Ishikawa (cell line): ENCODE results near the gene DGKI.

Experiments
- CEBPB ChIP-seq: IDR thresholded peaks from 2 replicates; pipeline ENCODE4 v1.6.1; 2012
- CREB1 ChIP-seq: IDR thresholded peaks from 2 replicates; pipeline ENCODE4 v1.6.1; 2012; ENCODE audit warnings: low read depth
- EGR1 ChIP-seq: IDR thresholded peaks from 2 replicates; pipeline ENCODE4 v1.6.1; 2012
- EP300 ChIP-seq: IDR thresholded peaks from 2 replicates; pipeline ENCODE4 v1.6.1; 2012; ENCODE audit warnings: borderline replicate concordance
- FOXM1 ChIP-seq: IDR thresholded peaks from 2 replicates; pipeline ENCODE4 v1.6.1; 2012; ENCODE audit warnings: low read depth, borderline replicate concordance
- MAX ChIP-seq: IDR thresholded peaks from 2 replicates; pipeline ENCODE4 v1.6.1; 2012
- NFIC ChIP-seq: IDR thresholded peaks from 2 replicates; pipeline ENCODE4 v1.6.1; 2012
- RAD21 ChIP-seq: IDR thresholded peaks from 2 replicates; pipeline ENCODE4 v1.6.1; 2012; ENCODE audit warnings: low read depth
- TAF1 ChIP-seq: IDR thresholded peaks from 2 replicates; pipeline ENCODE4 v1.6.1; 2012; ENCODE audit warnings: low read depth, mild to moderate bottlenecking
- TCF12 ChIP-seq: IDR thresholded peaks from 2 replicates; pipeline ENCODE4 v1.6.1; 2012; ENCODE audit warnings: low read depth
- TEAD4 ChIP-seq: IDR thresholded peaks from 2 replicates; pipeline ENCODE4 v1.6.1; 2012
- YY1 ChIP-seq: IDR thresholded peaks from 2 replicates; pipeline ENCODE4 v1.6.1; 2012; ENCODE audit warnings: low read depth
- ZBTB7A ChIP-seq: IDR thresholded peaks from 2 replicates; pipeline ENCODE4 v1.6.1; 2012; ENCODE audit warnings: low read depth
- TF ChIP-seq, protein P1 (sequence below): IDR thresholded peaks from 2 replicates; pipeline ENCODE4 v1.6.1; 2012
- TF ChIP-seq, protein P2 (sequence below): IDR thresholded peaks from 2 replicates; pipeline ENCODE4 v1.6.1; 2012; ENCODE audit warnings: low read depth, mild to moderate bottlenecking

Gene DGKI

DNA sequence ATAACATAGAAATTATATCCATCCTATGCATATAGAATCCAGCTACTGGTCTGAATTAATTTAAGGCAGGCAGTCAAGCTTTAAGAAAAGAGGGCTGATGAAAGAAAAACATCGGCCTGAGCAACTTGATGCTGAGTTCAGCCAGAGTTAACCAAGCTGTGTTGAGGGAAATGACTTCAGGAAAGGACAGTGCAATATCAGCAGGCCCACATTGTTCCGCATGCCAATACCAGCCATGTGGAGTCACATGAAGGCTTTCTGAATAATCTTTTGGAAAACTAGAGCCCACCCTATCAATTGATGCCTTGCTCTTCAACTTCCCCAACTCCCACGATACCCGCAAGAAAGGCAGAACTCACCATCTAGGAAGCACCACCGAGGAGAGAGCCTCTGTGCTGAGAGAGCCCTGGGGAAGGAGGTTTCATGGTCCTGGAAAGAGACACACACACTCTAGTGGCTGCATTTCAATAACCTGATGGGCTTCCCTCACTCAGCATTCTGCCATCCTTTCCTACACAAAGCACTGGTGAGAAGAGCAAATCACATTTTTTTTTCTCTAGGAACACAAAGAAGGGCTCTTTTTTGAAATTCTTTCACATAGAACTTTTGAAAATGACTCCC, 377.5 kb downstream of the DGKI start:
- TF ChIP-seq TEAD4 (no peak), CREB1 (no peak), EGR1 (no peak), EP300 (no peak), TCF12 (no peak), MAX (no peak), TAF1 (no peak), ZBTB7A (no peak), NFIC (no peak), YY1 (no peak), CEBPB (no peak), RAD21 (no peak), FOXM1 (no peak)
- TF ChIP-seq, protein P1, sequence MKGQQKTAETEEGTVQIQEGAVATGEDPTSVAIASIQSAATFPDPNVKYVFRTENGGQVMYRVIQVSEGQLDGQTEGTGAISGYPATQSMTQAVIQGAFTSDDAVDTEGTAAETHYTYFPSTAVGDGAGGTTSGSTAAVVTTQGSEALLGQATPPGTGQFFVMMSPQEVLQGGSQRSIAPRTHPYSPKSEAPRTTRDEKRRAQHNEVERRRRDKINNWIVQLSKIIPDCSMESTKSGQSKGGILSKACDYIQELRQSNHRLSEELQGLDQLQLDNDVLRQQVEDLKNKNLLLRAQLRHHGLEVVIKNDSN = no peak
- TF ChIP-seq, protein P2, sequence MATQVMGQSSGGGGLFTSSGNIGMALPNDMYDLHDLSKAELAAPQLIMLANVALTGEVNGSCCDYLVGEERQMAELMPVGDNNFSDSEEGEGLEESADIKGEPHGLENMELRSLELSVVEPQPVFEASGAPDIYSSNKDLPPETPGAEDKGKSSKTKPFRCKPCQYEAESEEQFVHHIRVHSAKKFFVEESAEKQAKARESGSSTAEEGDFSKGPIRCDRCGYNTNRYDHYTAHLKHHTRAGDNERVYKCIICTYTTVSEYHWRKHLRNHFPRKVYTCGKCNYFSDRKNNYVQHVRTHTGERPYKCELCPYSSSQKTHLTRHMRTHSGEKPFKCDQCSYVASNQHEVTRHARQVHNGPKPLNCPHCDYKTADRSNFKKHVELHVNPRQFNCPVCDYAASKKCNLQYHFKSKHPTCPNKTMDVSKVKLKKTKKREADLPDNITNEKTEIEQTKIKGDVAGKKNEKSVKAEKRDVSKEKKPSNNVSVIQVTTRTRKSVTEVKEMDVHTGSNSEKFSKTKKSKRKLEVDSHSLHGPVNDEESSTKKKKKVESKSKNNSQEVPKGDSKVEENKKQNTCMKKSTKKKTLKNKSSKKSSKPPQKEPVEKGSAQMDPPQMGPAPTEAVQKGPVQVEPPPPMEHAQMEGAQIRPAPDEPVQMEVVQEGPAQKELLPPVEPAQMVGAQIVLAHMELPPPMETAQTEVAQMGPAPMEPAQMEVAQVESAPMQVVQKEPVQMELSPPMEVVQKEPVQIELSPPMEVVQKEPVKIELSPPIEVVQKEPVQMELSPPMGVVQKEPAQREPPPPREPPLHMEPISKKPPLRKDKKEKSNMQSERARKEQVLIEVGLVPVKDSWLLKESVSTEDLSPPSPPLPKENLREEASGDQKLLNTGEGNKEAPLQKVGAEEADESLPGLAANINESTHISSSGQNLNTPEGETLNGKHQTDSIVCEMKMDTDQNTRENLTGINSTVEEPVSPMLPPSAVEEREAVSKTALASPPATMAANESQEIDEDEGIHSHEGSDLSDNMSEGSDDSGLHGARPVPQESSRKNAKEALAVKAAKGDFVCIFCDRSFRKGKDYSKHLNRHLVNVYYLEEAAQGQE = no peak

- TF ChIP-seq TCF12 = no peak
- no peak for TF ChIP-seq TAF1
- TF ChIP-seq, protein P1 = no peak
- TF ChIP-seq TEAD4 = no peak
These were observed 383.9 kb downstream of the DGKI start for GRCh38 chr7:137462847-137463246.

DNA sequence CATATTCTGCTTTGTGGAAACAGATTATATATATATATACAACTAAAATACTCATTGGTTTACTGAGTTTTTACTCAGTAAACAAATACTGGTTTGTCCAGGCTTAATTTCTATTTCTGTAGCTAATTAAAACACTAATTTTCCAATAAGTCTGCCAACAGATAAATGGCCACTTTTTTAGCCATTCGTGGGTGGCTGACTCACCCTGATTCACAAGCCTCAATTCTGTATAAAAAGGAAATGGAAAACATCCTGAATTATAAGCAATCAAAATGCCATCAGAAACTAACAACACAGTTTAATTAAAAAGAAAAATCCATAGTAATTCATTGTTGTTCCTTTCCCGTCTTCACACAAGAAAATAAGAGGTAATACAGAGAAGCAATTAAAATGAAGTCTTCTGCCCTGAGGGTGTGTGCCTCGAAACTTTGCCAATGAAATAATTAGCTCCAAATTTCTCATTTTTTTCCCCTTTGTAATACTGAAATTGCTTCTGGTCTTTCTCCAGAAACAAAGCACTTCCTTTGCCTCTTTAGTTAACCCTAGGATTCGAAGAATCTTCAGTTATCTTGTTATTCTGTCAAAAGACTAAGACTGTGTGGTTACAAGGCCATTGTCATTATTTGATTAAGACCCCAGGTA, 384.6 kb downstream of the DGKI start:
- TF ChIP-seq MAX (no peak), YY1 (no peak), EGR1 (no peak), TAF1 (no peak), ZBTB7A (no peak), CREB1 (no peak), TCF12 (no peak)
- TF ChIP-seq, protein P2 = no peak

DNA sequence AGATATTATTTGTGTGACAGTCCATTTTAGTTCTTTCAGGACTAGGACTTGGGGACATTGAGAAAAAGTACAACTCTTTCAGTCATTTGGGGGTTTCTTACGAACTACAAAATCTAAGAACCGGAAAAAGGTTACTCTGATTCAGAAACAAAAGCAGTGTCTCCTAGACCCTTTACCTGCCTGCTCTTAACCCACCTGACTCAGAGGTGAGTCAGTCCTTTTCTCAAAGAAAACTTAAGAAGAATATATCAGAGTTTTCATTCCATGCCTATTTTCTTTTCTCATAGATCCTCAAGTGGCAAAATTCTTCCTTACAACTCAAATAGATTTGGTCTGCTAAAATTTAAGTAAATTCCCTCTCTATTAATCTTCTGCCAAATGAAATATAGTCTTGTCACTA, 388.4 kb downstream of the DGKI start:
- TF ChIP-seq TEAD4 = no peak
- TF ChIP-seq, protein P2 = no peak
- TF ChIP-seq NFIC = no peak
- TF ChIP-seq FOXM1 = no peak
- no peak for TF ChIP-seq TAF1
- TF ChIP-seq CEBPB = no peak
- no peak for TF ChIP-seq RAD21
- no peak for TF ChIP-seq YY1
- TF ChIP-seq EP300 = no peak
- TF ChIP-seq ZBTB7A = no peak
- TF ChIP-seq EGR1 = no peak
- TF ChIP-seq, protein P1 = no peak
- TF ChIP-seq CREB1 = no peak
- no peak for TF ChIP-seq MAX
- TF ChIP-seq TCF12 = no peak
